HCT116 (cell line): ENCODE results near the gene ANTXRL.

ENCODE experiments used
- JUND ChIP-seq: IDR thresholded peaks from 2 replicates; pipeline ENCODE4 v1.6.1; 2012
- POLR2A ChIP-seq: IDR thresholded peaks from 2 replicates; pipeline ENCODE4 v1.7.0; 2011; ENCODE audit warnings: borderline replicate concordance; ENCODE audit not compliant: insufficient read depth, insufficient read length; ENCODE audit errors: extremely low read depth
- RAD21 ChIP-seq: IDR thresholded peaks from 2 replicates; pipeline ENCODE4 v1.6.1; 2012; ENCODE audit warnings: low read depth, mild to moderate bottlenecking

GRCh38 chr10:46286991-46287693 is at the start of gene ANTXRL:
- TF ChIP-seq JUND (no peak), RAD21 (no peak), POLR2A (no peak)
